ENCODE data around the gene DRC7.

GRCh38 chr16:57778658-57779057 is 84.1 kb downstream of the DRC7 start:
- TF ChIP-seq CTCF (IDR thresholded peaks at IDR 0.05) (no peak), POLR2A (IDR thresholded peaks at IDR 0.05) (no peak)
